GM19351 (cell line): ENCODE measurements around the gene OR51B2.
A peak's percentile ranks its signal among the peaks of the same experiment; 100 is the strongest.
"Not testable (repeated sequence)": the region's sequence is repeated elsewhere in the genome, so short reads cannot be mapped to it uniquely, and the experiment has no call there.

Experiments used
- ATAC-seq: cut with Tn5 transposase; IDR thresholded peaks from one replicate; pipeline ENCODE4 v1.9.1; 2021; ENCODE audit warnings: mild to moderate bottlenecking, moderate library complexity; ENCODE audit not compliant: unreplicated experiment

OR51B2 gene, protein sequence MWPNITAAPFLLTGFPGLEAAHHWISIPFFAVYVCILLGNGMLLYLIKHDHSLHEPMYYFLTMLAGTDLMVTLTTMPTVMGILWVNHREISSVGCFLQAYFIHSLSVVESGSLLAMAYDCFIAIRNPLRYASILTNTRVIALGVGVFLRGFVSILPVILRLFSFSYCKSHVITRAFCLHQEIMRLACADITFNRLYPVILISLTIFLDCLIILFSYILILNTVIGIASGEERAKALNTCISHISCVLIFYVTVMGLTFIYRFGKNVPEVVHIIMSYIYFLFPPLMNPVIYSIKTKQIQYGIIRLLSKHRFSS

GRCh38 chr11:5324197-5324596 lies at the start of gene OR51B2:
Gene OR51B2 (minus strand): TSS chr11:5324297. CDS start chr11:5324297, 0 bp downstream.
- no peak for ATAC-seq

- no peak for ATAC-seq
Observed at GRCh38 chr11:5369789-5370188, 45.7 kb upstream of the OR51B2 start.

DNA sequence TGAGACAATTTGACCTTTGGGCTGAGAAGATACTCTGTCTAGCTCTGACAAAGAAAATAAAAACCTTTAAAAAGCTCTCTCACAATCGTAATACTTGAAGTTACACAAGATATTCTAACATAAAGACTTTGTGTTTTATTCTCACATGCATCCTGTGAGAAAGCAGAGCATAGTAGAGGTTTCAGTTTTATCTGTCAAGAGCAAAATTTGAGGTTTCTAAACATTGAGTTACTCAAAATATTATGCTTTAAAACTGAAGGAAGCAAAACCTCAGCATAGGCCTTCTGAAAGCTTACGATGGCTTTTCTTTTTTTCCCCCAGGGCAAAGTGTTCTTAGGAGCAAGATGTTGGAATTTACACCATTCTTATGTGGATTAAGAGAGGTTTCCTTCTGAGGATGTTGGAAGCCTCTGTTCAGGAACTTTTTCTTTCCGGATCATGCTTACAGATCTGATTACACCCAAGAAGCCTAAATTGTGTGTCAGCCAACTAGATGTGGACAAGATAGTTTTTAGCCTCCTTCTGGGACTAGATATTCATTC lies 44.5 kb upstream of the OR51B2 start:
- no peak for ATAC-seq

DNA sequence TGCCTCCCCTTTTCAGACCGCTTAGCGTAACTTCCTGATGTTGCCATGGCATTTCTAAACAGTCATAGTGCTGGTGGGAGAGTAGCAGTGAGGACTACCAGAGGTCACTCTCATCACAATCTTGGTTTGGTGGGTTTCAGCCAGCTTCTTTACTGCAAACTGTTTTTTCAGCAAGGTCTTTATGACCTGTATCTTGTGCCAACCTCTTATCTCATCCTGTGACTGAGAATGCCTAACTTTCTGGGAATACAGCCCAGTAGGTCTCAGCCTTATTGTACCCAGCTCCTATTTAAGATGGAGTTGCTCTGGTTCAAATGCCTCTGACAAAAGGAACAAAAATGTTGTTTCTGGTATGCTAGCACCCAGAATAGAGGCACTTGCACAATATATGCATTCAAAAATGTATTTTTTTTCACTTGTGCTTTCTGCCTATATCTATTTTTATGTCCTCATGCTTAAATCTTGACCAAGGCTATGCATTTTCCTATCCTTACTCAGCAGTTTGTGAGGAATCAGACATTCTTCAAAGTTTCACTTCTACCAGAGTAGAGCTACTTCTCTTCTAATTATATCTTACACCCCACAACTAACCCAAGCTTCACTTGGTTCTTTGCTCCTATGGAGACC lies 43.5 kb upstream of the OR51B2 start:
- no peak for ATAC-seq

DNA sequence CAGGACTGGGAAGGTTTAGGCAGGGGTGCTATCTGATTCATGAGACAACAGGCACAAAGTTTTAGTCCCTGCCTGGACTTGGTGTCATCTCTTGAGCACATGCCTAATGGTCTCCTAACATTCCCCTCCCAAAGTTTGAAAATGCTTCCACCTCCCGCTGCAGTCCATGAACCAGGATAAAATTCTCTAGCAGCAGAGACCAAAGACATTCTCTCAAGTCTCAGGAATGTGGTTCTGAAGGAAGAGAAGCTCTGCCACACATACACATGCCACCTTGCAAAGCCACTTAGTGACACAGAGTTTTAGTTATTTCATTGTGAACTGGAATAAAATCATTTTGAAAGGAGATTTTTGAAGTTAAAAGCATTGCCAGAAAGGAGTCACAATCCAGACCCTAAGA lies 42.8 kb upstream of the OR51B2 start:
- ATAC-seq = no peak

- ATAC-seq = not testable (repeated sequence)
Observed at GRCh38 chr11:5366365-5366764, 42.3 kb upstream of the OR51B2 start.

GRCh38 chr11:5364214-5364613 lies 40.1 kb upstream of the OR51B2 start:
- no peak for ATAC-seq

DNA sequence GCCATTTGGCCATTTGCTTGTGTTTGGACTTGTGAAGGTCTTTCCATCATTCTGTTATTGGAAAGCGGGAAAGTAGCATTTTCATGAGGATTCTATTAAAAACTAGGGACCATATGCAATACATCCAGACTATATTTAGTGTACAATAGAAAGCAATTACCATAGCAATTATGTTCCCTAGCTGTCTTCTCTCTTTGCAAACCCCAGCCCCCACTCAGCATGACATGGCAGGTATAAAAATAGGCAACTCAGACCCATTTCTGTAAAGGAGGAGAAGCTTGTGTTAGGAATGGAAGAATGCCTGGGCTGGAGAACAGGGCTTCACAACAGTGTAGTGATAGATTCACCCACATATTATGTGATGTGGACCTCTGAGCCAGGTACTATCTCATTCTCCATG lies 39.6 kb upstream of the OR51B2 start:
- no peak for ATAC-seq

DNA sequence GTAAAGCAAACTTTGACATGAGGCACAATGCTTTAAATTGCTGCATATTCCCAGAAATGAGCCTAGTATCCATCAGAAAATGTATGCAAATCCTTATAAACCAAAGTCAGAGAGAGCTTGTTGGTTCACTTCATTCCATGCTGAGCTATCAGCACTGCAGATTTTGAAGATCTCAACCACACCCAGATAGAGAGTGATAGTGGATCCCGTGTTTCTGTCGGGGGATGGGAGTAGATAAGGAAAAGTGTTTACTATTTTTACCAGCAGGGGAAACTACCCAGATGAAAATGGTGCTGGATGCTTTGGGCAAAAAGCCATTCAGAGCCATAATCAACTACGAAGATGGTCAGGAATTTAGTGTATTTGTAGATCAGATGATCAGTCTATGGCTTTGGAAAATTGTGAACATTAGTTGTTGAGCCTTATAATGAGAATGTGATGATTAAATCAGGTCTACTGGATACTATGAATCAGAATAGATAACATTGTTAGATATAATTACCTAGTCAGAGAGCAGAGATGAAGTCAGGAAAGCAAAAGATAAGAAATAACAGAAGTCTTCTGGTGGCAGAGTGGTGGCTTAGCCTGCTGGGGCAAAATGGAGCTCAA lies 38.0 kb upstream of the OR51B2 start:
- no peak for ATAC-seq

DNA sequence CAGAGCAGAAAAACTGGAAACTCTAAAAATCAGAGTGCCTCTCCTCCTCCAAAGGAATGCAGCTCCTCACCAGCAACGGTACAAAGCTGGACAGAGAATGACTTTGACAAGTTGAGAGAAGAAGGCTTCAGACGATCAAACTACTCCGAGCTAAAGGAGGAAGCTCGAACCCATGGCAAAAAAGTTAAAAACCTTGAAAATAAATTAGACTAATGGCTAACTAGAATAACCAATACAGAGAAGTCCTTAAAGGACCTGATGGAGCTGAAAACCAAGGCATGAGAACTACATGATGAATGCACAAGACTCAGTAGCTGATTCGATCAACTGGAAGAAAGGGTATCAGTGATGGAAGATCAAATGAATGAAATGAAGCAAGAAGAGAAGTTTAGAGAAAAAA lies 31.9 kb upstream of the OR51B2 start:
- not testable (repeated sequence) for ATAC-seq

DNA sequence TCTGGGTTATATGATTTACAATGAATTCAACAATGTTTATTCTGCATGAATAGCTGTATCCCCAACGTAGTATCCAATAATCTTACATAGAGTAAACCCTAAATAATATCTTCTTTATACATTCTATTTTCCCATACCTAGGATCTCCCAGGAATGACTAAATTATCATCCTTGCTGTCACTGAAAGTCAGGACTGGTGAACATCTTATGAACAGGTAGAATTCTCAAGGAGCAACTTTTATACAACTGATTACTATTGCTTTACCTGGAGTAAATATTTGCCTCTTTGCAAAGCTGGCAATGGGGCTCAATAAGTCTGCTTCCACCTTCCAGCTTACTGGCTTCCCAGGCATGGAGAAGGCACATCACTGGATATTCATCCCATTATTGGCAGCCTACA lies 27.1 kb upstream of the OR51B2 start, which contains the start of gene OR51B6:
OR51B6 (plus strand) TSS at position 301 of the 400 bp plus-strand sequence; CDS start at position 301, 0 bp downstream.
- no peak for ATAC-seq

DNA sequence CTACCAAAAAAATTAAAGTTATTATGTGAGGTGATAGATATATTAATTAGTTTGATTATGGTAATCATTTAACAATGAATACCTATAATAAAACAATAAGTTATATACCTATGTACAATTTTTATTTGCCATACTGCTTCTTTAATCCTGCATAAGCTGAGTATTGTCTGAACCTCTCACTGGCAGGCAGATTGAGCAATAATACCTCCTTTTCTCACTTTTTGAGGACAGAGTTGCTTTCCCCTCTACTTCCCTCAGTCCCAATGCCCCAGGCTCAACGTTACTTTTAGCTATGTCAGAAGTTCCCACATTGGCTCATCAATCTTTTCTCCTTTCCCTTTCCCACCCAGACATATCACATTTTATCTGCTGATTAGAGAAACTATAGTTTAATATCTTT lies 25.5 kb upstream of the OR51B2 start:
- no peak for ATAC-seq

DNA sequence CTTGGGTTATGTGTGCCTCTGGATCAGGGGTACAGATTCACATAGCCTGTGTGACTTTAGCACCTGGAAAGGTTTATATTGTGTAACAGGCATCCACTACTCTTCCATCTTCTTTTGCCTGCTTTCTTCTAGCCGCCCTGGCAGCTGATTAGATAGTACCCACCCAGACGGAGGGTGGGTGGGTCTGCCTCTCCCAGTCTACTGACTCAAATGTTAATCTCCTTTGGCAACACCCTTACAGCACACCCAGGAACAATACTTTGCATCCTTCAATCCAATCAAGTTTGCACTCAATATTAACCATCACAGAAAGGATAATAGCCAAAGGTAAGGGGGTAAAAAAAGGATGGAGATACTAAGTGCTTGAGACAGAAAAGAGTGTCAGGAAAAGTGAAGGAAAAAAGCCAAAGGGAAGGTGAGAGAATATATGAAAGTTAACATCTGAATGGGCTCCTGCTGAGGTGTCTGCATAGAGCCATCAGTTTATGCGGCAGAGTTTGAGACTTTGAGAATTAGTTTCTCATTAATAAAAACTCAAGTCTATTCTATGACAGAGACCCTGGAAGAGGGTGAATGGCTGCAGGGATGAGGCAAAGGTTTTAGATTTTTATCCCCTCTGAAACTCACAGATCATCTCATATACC lies 24.6 kb upstream of the OR51B2 start:
- ATAC-seq = no peak

DNA sequence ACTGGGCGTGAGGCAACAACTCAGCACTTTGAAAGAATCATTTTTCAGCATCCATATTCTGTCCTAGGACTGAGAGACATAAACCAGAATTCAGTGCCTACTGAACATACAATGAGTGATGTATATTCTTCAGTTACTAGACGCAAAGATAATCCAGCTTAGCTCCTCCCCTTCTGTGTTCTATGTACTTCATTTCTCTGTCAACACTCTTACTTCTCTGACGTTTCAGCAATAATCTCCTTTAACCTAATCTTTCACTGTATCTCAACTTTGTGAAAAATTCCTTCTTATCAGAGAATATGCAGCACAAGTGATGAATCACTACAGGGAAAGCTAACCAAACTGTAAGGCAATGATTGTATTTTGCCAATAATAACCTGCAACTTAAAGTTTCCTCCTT lies 21.7 kb upstream of the OR51B2 start:
- ATAC-seq = no peak

- no peak for ATAC-seq
Observed at GRCh38 chr11:5343474-5344335, 19.6 kb upstream of the OR51B2 start, which contains the start of gene OR51B5. Gene OR51B5 (minus strand): TSS chr11:5343524. CDS start chr11:5343524, 0 bp downstream.

DNA sequence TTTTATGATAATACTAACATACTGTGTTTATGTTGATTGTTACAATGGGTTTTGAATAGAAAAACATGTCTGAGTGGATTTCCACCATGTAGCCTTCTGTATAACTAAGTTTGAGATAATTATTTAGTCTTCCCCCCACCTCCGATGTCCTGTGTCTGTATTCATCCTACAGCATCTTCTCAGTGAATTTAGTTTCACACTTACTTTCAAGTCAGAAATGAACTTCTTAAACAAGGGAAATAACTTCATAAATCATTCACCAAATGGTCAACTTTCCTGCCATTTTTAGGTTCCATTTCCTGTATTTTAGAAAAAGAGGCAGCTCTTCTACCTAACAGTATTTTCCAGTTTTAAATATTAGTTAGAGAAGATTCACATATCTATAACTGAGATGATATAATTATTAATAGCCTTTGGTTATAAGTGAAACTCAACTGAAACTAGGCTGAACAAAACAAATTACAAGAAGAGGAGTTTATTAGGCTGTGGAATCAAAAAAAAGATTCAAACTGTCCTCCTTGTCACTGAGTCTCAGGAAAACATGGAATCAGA lies 15.8 kb upstream of the OR51B2 start:
- ATAC-seq = peak; percentile 36

DNA sequence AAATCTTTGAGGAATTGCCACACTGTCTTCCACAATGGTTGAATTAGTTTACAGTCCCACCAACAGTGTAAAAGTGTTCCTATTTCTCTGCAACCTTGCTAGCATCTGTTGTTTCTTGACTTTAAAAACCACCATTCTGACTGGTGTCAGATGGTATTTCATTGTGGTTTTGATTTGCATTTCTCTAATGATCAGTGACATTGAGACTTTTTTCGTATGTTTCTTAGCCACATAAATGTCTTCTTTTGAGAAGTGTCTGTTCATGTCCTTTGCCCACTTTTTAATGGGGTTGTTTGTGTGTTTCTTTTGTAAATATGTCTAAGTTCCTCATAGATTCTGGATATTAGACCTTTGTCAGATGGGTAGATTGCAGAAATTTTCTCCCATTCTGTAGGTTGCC lies 13.2 kb upstream of the OR51B2 start:
- ATAC-seq = not testable (repeated sequence)

GRCh38 chr11:5336331-5336730 lies 12.2 kb upstream of the OR51B2 start:
- no peak for ATAC-seq

- no peak for ATAC-seq
Observed at GRCh38 chr11:5335170-5335569, 11.1 kb upstream of the OR51B2 start.

DNA sequence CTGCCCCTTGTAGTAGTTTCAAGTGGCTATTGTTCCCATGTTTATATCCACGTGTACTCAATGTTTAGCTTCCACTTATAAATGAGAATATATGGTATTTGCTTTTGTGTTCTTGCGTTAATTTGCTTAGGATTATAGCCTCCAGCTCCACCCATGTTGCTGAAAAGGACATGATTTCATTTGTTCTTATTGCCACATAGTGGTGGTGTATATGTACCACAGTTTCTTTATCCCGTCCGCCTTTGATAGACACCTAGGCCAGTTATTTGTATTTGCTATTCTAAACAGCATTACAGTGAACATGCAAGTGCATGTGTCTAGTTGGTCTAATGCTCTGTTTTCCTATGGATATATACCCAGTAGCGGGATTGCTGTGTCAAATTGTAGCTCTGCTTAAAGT lies 6.8 kb downstream of the OR51B2 start:
- ATAC-seq = no peak
